Right atrium auricular region (tissue), 2 donors: ENCODE data around the gene KMT2D. TPM values are rescaled to one million over a fixed set of nuclear protein-coding genes. Genes with fewer than 3 reads are reported as not detected.
A peak's percentile ranks its signal among the peaks of the same experiment; 100 is the strongest.

ENCODE experiments used
- DNase-seq: peaks from one replicate; pipeline ENCODE4 v3.0.0-alpha.2; 2019; ENCODE audit warnings: low spot score
- H3K27ac ChIP-seq, 2 donors: fragments of 200-600 bp; sonication (generic); 1 replicate in 1 of 2; 2 replicates in 1 of 2; pipeline ENCODE4 v1.5.1; 2016 to 2019
- H3K27me3 ChIP-seq, 2 donors: fragments of 200-600 bp; sonication (generic); one replicate each; pipeline versions ENCODE4 v1.5.1 to v1.6.0; 2017 to 2019
- H3K36me3 ChIP-seq: fragments of 200-600 bp; sonication (generic); one replicate; pipeline ENCODE4 v1.5.1; 2016
- H3K4me1 ChIP-seq, 2 donors: fragments of 200-600 bp; sonication (generic); one replicate each; pipeline versions ENCODE4 v1.5.1 to v1.6.0; 2017 to 2019
- H3K4me3 ChIP-seq, 2 donors: fragments of 200-600 bp; sonication (generic); 1 replicate in 1 of 2; 2 replicates in 1 of 2; pipeline ENCODE4 v1.5.1; 2017 to 2019; ENCODE audit warnings: mild to moderate bottlenecking in 1 of 2, moderate library complexity in 1 of 2
- H3K9me3 ChIP-seq, 2 donors: fragments of 200-600 bp; sonication (generic); one replicate each; pipeline ENCODE4 v1.5.1; 2019
- CTCF ChIP-seq, 2 donors: fragments of 200-600 bp; sonication (generic); IDR thresholded peaks; one replicate each; pipeline ENCODE4 v1.5.1; 2019; ENCODE audit warnings: antibody characterized with exemption in 2 of 2
- total RNA-seq, 2 donors: library from RNA; depleted of rRNA; stranded (reverse); fragments of >200 nt; gene quantifications; one replicate each; pipeline ENCODE4 v1.1.0, GENCODE V29; 2016

Gene KMT2D
- total RNA-seq, 2 donors from 2014 or later, result 39.9 to 49.1 TPM

GRCh38 chr12:49094160-49094974 lies 33.8 kb upstream of the KMT2D start, which contains the start of gene DHH:
Gene DHH, minus strand, starts transcription at chr12:49094801. Its CDS starts 289 bp downstream, at chr12:49094512.
- H3K27me3 ChIP-seq, result no peaks in the 10 kb centered on the region
- DNase-seq, result no peak
- no peak for TF ChIP-seq CTCF (IDR thresholded peaks at IDR 0.05)
- no peak within 1 kb of the TSS for H3K27ac ChIP-seq
- peaks cover 28% of the 10 kb centered on the region for H3K36me3 ChIP-seq
- peak within 1 kb of the TSS; percentile 11 to 40 for H3K4me3 ChIP-seq
- peaks cover 0 to 51% of the 10 kb centered on the region in 2 donors for H3K4me1 ChIP-seq
- no peaks in the 10 kb centered on the region for H3K9me3 ChIP-seq

GRCh38 chr12:49093792-49094159 lies 33.2 kb upstream of the KMT2D start:
- H3K4me1 ChIP-seq, result peaks cover 0 to 55% of the 10 kb centered on the region in 2 donors

GRCh38 chr12:49092816-49093406 lies 32.3 kb upstream of the KMT2D start:
- Histone ChIP-seq H3K27ac (no peak overlapping the region), H3K27me3 (no peaks in the 10 kb centered on the region)

More at GRCh38 chr12:49093792-49094159, 33.2 kb upstream of the KMT2D start:
- Histone ChIP-seq H3K27me3 (no peaks in the 10 kb centered on the region), H3K9me3 (no peaks in the 10 kb centered on the region), H3K27ac (no peak overlapping the region), H3K36me3 (peaks cover 22% of the 10 kb centered on the region), H3K4me3 (peak overlapping the region; percentile 11 to 40)
- DNase-seq, result no peak
- TF ChIP-seq CTCF (IDR thresholded peaks at IDR 0.05), result no peak

GRCh38 chr12:49092086-49092815 lies 31.7 kb upstream of the KMT2D start:
- no peak overlapping the region for H3K27ac ChIP-seq
- TF ChIP-seq CTCF (IDR thresholded peaks at IDR 0.05), result peak in 1 of 2 donors; percentile 23
- no peaks in the 10 kb centered on the region for H3K27me3 ChIP-seq
- peaks cover 7% of the 10 kb centered on the region for H3K36me3 ChIP-seq
- H3K4me1 ChIP-seq, result peaks cover 0 to 59% of the 10 kb centered on the region in 2 donors
- H3K9me3 ChIP-seq, result no peaks in the 10 kb centered on the region
- no peak for DNase-seq
- H3K4me3 ChIP-seq, result peak overlapping the region; percentile 23 to 36

More at GRCh38 chr12:49092816-49093406, 32.3 kb upstream of the KMT2D start:
- Histone ChIP-seq H3K36me3 (peaks cover 14% of the 10 kb centered on the region), H3K4me1 (peaks cover 0 to 59% of the 10 kb centered on the region in 2 donors), H3K4me3 (peak overlapping the region in 1 of 2 donors; percentile 36), H3K9me3 (no peaks in the 10 kb centered on the region)
- TF ChIP-seq CTCF (IDR thresholded peaks at IDR 0.05), result no peak
- no peak for DNase-seq

- no peak for DNase-seq
- H3K4me1 ChIP-seq, result peaks cover 0 to 59% of the 10 kb centered on the region in 2 donors
- no peaks in the 10 kb centered on the region for H3K9me3 ChIP-seq
- H3K4me3 ChIP-seq, result peak overlapping the region; percentile 23 to 36
- no peak for TF ChIP-seq CTCF (IDR thresholded peaks at IDR 0.05)
- H3K27ac ChIP-seq, result no peak overlapping the region
- no peaks in the 10 kb centered on the region for H3K27me3 ChIP-seq
- H3K36me3 ChIP-seq, result peaks cover 2% of the 10 kb centered on the region
Measured at GRCh38 chr12:49091836-49092085, 31.2 kb upstream of the KMT2D start.
